H7 (cell line): ENCODE measurements around the gene DERL2. TPM values are rescaled to one million over a fixed set of nuclear protein-coding genes. Genes with fewer than 3 reads are reported as not detected.

ENCODE experiments used
- DNase-seq: peaks from one replicate; pipeline ENCODE4 v3.0.0; 2012
- H3K27me3 ChIP-seq: 2 replicates; pipeline ENCODE4 v1.6.0; 2011; ENCODE audit warnings: mild to moderate bottlenecking, low read length; ENCODE audit not compliant: control insufficient read depth, insufficient read depth
- H3K36me3 ChIP-seq: replicated peaks from 2 replicates; pipeline ENCODE4 v1.5.1; 2011; ENCODE audit warnings: low read length; ENCODE audit not compliant: control insufficient read depth, insufficient read depth
- H3K4me3 ChIP-seq: 2 replicates; pipeline ENCODE4 v1.5.1; 2011; ENCODE audit warnings: low read depth, mild to moderate bottlenecking, control low read depth, low read length, moderate library complexity; ENCODE audit not compliant: insufficient read depth
- total RNA-seq: library from RNA; depleted of rRNA; stranded (reverse); fragments of >200 nt; shearing (Covaris generic); gene quantifications from 2 replicates; pipeline ENCODE4 v1.2.3, GENCODE V29; 2014; rRNA removed

DERL2 gene
- 24.5 and 27.6 TPM in 2 replicates for total RNA-seq

DNA sequence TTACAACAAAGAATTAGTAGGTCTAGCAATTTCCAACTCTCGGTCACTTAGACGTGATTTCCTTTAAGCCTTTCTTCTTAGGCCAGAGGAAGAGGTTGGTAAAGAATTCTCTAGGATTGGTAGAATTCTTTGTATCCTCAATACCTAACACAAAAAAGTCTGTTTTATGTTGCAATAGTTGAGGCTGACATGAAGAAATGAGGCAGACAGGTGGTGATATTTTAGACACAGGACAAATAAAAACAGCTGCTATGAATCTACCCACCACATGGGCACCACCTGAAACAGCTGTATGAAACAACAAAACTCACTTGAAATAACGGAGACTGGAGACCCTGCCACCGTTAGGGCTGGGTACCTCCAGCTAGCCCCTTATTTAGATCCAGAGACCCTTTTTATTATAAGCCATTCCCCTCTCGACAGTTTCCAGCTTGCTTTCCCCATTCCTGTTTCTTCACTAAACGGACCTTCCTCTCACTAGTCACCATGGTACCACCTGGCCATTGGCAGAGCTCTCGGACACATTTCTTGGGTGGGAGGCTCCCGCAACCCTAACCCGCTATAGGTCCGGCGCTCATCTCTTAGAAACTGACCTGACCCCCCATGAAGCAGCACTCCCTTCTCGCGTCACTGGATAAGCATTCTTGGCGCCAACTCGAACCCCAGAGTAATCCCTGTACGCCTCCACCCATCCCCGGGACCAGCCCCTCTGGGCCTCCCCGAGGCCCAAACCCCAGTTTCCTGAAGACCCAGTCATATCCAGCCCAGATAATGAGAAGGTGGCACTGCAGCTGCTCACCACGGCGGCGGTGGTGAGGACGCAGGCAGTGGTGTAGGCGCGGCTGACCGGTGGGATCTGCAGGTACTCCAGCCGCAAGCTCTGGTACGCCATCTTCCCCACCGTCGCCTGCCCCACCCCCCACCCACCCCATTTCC is at the start of gene DERL2:
DERL2 (minus strand) TSS at position 909 of the 936 bp plus-strand sequence; CDS start at position 892, 17 bp downstream.
- Histone ChIP-seq H3K4me3 (peak within 1 kb of the TSS; percentile 89), H3K27me3 (no peaks in the 10 kb centered on the region), H3K36me3 (peaks cover 20% of the 10 kb centered on the region)
- peak; percentile 80 for DNase-seq

DNA sequence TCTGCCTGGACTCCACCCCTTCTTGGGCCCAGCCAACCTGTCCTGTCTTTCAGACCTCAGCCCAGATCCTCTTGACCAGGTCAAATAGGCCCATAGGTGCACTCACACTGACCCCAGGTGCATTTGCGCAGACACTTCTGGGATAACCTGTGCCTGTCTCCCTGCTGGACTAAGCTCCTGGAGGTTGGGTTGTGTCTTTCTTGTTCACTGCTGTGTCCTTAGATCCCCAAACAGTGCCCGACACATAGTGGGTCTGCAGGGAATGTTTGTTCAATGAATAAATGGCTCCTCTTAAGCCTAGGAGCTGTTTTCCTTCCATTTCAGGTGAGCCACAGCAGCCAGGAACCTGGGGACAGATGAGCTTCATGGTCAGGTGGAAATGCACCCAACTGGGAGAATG is 49.5 kb upstream of the DERL2 start:
- H3K36me3 ChIP-seq, result no peaks in the 10 kb centered on the region
- no peak for DNase-seq
- no peak overlapping the region for H3K4me3 ChIP-seq
- no peaks in the 10 kb centered on the region for H3K27me3 ChIP-seq

- H3K4me3 ChIP-seq, result no peak overlapping the region
- H3K27me3 ChIP-seq, result no peaks in the 10 kb centered on the region
- H3K36me3 ChIP-seq, result no peaks in the 10 kb centered on the region
- no peak for DNase-seq
Observed at GRCh38 chr17:5533486-5534315, 47.7 kb upstream of the DERL2 start.

DNA sequence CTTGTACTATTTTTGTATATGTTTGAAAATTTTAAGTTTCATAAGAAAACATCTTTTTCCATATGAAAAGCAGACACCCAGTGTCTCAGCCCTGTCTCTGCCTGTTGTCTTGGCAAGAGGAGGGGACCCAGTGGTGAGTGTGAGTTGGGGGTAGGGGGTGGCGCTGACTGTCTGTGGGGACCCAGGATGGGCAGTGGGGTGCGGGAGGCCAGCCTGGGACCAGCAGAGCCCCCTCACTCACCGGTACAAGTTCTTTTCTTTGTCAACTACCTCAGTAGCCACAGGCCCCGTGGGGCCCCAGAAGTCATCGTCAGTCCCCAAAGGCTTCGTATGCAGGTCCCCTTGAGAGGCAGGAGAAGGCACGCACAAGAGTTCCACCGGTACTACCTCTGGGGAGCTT is 46.6 kb upstream of the DERL2 start:
- Histone ChIP-seq H3K27me3 (no peaks in the 10 kb centered on the region), H3K4me3 (no peak overlapping the region), H3K36me3 (no peaks in the 10 kb centered on the region)
- no peak for DNase-seq

DNA sequence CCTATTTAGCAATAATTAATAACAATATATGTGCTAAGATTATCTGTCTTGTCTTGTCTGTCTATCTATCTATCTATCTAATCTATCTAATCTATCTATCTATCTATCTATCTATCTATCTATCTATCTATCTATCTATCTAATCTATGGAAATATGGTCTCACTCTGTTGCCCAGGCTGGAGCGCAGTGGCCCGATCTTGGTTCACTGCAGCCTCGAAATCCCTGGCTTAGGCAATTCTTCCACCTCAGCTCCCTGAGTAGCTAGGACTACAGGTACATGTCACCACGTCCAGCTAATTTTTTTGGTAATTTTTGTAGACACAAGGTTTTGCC is 45.1 kb upstream of the DERL2 start:
- no peak overlapping the region for H3K4me3 ChIP-seq
- no peaks in the 10 kb centered on the region for H3K27me3 ChIP-seq
- no peaks in the 10 kb centered on the region for H3K36me3 ChIP-seq
- no peak for DNase-seq

GRCh38 chr17:5530265-5531084 is 44.5 kb upstream of the DERL2 start:
- no peaks in the 10 kb centered on the region for H3K27me3 ChIP-seq
- H3K4me3 ChIP-seq, result no peak overlapping the region
- no peak for DNase-seq
- no peaks in the 10 kb centered on the region for H3K36me3 ChIP-seq

DNA sequence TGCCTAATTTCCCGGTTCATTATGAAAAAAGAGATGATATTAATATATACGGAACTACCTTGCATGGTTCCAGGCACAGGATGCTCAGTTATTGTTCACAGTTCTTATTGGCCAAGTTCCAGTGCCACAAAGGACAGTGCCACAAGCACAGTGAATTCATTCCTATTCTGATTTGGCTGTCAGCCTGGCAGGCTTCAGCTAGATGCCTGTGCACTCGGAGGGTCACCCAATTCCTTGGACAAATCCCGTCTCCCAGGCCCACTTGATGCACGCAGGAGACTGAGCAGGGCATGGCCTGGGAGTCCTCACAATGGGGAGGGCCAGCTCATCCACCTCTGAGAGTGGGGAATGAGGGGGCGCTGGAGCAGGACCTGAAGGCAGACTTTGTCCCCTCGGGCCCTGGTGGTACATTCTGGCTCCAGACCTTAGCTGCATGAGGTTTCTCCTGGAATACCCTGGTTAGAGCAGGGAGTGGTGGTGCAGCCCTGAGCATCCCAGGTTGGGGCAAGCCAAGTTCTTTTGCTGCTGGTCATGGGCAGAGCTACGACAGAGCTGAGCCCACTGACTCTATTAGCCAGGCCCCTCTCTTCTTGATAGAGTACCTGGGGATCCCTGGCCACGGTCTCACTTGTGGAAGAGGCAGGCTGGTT is 41.7 kb upstream of the DERL2 start:
- H3K36me3 ChIP-seq, result no peaks in the 10 kb centered on the region
- DNase-seq, result no peak
- H3K27me3 ChIP-seq, result no peaks in the 10 kb centered on the region
- no peak overlapping the region for H3K4me3 ChIP-seq

GRCh38 chr17:5526821-5527598 is 41.0 kb upstream of the DERL2 start:
- Histone ChIP-seq H3K36me3 (no peaks in the 10 kb centered on the region), H3K4me3 (no peak overlapping the region), H3K27me3 (no peaks in the 10 kb centered on the region)
- no peak for DNase-seq

DNA sequence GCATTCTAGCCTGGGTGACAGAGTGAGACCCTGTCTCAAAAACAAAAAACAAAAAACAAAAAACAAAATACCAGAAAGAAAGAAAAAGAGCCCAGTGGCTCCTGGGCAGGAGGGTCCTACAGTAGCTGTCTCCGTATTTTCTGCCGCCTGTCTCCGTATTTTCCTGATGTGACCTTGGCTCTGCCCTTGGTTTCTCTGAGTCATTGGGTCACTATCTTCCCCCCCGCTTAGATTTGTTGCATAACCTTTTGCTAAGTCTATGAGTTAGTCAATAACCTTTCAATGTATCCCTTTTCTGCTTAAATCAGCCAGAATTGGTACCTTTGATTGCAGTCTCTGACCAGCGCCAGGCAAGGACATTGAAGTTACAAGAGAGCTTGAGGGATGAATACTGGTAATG is 37.3 kb upstream of the DERL2 start:
- DNase-seq, result no peak
- Histone ChIP-seq H3K36me3 (no peaks in the 10 kb centered on the region), H3K27me3 (no peaks in the 10 kb centered on the region), H3K4me3 (no peak overlapping the region)

GRCh38 chr17:5522476-5522875 is 36.5 kb upstream of the DERL2 start:
- H3K4me3 ChIP-seq, result no peak overlapping the region
- H3K27me3 ChIP-seq, result no peaks in the 10 kb centered on the region
- no peak for DNase-seq
- no peaks in the 10 kb centered on the region for H3K36me3 ChIP-seq

DNA sequence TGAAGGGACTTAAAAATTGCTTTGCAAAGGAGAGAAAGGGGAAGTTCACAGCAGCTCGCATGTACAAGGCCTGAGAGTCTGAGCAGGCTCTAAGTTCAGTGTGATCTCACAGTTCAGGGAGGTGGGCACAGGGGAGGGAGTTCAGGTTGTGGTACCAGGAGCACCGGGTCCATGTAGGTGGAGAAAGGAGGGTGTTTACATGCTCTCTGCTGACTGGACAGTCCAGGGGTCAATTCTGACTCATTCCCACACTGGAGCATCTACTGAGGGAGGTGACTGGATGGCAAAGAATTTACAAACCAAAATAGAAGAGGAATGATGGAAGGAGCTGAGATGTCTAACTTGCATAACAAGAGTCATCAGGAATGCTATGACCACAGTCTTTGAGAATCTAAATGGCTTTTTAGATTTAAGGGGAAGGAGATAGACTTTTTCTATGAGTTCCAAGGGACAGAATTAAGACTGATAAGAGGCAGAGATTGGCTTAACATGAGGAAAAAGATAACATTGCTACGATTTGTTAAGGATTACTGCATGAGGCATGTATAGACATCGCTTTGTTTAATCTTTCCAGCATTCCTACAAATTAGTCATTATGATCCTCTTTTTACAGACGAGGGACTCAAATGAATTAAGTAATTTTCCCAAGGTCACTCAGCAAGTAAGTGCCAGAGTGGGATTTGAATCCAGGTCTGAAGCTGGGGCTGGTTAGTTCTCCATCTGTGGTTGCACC is 30.2 kb upstream of the DERL2 start:
- Histone ChIP-seq H3K4me3 (no peak overlapping the region), H3K36me3 (no peaks in the 10 kb centered on the region), H3K27me3 (no peaks in the 10 kb centered on the region)
- no peak for DNase-seq

DNA sequence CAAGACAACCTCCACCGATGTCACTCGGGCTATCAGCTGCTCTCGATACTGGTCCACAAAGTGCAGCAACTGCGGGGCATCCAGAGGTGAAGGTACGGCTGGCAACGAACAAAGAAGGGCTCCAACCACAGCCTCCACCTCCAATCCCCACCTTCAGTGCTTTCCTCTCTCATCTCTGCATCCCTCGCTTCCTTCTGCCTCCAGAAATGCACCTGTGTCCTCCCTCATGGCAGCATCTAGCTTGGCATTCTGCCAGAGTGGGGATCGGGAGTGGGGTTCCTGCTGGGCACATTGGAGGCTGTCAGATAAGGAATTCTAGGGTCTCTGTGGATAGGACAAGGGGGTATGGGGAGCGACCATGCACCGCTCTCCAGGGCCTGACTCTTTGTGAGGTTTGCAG is 29.0 kb upstream of the DERL2 start:
- H3K27me3 ChIP-seq, result no peaks in the 10 kb centered on the region
- no peaks in the 10 kb centered on the region for H3K36me3 ChIP-seq
- no peak overlapping the region for H3K4me3 ChIP-seq
- DNase-seq, result no peak

DNA sequence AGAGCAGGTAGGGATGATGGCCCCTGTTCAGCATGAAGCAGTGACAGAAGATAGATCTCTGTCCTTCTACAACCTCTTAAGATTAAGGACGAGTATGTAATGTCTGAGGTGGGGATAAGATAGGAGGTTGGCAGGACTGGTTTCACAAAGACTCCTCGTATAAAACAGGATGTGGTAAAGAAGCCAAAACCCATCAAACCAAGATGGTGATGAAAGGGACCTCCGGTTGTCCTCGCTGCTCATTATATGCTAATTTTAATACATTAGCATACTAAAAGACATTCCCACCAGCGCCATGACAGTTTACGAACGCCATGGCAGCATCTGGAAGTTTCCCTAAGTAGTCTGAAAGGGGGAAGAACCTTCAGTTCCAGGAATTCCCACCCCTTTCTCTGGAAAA is 27.6 kb upstream of the DERL2 start:
- no peak overlapping the region for H3K4me3 ChIP-seq
- H3K27me3 ChIP-seq, result no peaks in the 10 kb centered on the region
- DNase-seq, result no peak
- no peaks in the 10 kb centered on the region for H3K36me3 ChIP-seq
